ENCODE data around the gene RIOX2.

DNA sequence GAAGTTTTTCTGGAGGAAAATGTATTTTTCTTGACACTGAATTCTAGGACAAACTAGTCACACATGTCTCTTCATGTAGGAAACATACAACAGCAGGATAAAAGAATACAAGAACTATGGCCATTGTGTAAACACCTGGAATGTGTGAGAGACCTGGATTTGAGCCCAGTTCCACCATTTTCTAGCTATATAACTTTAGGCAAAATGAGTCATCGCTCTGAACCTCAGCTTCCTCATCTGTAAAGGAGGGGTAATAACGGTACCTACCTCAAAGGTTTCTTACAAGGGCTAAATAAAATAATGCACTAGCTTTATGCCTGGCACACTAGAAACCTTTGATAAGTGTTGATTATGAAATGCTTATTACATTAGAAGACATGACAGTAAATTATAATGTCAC lies 57.8 kb downstream of the RIOX2 start:
- TF ChIP-seq EZH2 (IDR thresholded peaks at IDR 0.05; ENCODE audit: insufficient read depth, poor library complexity, severe bottlenecking) (no peak), EZH2phosphoT487 (IDR thresholded peaks at IDR 0.05; ENCODE audit: insufficient read depth, low read depth) (no peak)

All from GM23248 (cell line).